ENCODE data around the gene ANKRD13D. TPM values are rescaled to one million over a fixed set of nuclear protein-coding genes. Genes with fewer than 3 reads are reported as not detected.
A peak's percentile ranks its signal among the peaks of the same experiment; 100 is the strongest.

ANKRD13D gene
- total and polyA plus RNA-seq, 2 experiments from 2014 or later: 20.3 to 30.8 TPM

DNA sequence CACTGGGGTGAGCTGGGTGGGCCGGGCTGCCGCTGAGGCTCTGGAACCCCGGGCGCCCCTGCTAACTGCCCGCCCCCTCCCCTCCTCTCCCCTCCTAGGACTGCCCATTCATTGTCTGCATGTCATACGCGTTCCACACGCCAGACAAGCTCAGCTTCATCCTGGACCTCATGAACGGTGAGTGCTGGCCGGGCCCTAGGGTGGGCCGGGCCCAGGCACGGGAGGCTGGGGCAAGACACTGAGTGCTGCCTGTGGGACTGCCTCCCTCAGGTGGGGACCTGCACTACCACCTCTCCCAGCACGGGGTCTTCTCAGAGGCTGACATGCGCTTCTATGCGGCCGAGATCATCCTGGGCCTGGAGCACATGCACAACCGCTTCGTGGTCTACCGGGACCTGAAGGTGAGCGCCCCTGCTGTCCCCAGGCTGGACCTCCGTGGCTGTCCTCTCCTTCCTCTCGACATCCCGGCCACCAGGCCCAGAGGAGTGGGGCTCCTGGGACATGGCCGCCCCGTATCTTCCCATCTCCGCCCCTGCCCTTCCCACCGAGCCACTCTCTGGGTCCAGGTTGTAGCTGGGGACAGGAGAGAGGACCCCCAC lies 7.5 kb upstream of the ANKRD13D start:
- Histone ChIP-seq H4K20me1 (replicated peaks; ENCODE audit: insufficient read depth) (no peaks in the 10 kb centered on the region; the same call in 1 of the 2 replicates), H3K79me2 (replicated peaks; ENCODE audit: insufficient read depth) (no peaks in the 10 kb centered on the region; the same call in 1 of the 2 replicates), H2AFZ (no peak overlapping the region), H3K27ac (ENCODE audit: low read depth) (no peak overlapping the region), H3K4me2 (no peak overlapping the region), H3K36me3 (ENCODE audit: insufficient read depth) (peaks cover 7% of the 10 kb centered on the region), H3K4me1 (ENCODE audit: insufficient read depth) (peaks cover 10% of the 10 kb centered on the region; the same call in 1 of the 2 replicates), H3K4me3 (no peak overlapping the region), H3K27me3 (ENCODE audit: insufficient read depth) (no peaks in the 10 kb centered on the region), H3K9me2 (ENCODE audit: insufficient read depth) (no peaks in the 10 kb centered on the region), H3F3A (replicated peaks; ENCODE audit: low read depth) (peaks cover 8% of the 10 kb centered on the region)
- peaks cover 14% of the 10 kb centered on the region for H3K4me1 Mint-ChIP-seq
- no peak overlapping the region for H3K27ac Mint-ChIP-seq
- H3K4me3 Mint-ChIP-seq: no peak overlapping the region
- DNase-seq (ENCODE audit: low spot score) (no peak), ATAC-seq (no peak)
- TF ChIP-seq NANOG (IDR thresholded peaks at IDR 0.05; ENCODE audit: borderline replicate concordance) (no peak), EZH2 (IDR thresholded peaks at IDR 0.05; ENCODE audit: low read depth, unreplicated experiment) (no peak), JUNB (IDR thresholded peaks at IDR 0.05; ENCODE audit: unreplicated experiment) (no peak), ZNF462 (CRISPR knock-in tag; IDR thresholded peaks at IDR 0.05) (no peak), ZNF331 (CRISPR knock-in tag; IDR thresholded peaks at IDR 0.05; ENCODE audit: low read depth) (no peak), CTCF (conservative IDR thresholded peaks at IDR 0.05; ENCODE audit: low read depth in 2 of 2) (0 out of 4 replicates have a peak, but pooled peaks of 1 of the 2 experiments have one; percentile 4)
- TF ChIP-seq, protein P1, sequence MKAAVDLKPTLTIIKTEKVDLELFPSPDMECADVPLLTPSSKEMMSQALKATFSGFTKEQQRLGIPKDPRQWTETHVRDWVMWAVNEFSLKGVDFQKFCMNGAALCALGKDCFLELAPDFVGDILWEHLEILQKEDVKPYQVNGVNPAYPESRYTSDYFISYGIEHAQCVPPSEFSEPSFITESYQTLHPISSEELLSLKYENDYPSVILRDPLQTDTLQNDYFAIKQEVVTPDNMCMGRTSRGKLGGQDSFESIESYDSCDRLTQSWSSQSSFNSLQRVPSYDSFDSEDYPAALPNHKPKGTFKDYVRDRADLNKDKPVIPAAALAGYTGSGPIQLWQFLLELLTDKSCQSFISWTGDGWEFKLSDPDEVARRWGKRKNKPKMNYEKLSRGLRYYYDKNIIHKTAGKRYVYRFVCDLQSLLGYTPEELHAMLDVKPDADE (IDR thresholded peaks at IDR 0.05): no peak
- peaks cover 34% of the 10 kb centered on the region for H3K36me3 Mint-ChIP-seq (ENCODE audit: low read depth)
- H3K9me3 Mint-ChIP-seq: no peaks in the 10 kb centered on the region
- H3K27me3 Mint-ChIP-seq (ENCODE audit: insufficient read depth, low read depth, poor library complexity): peaks cover 6% of the 10 kb centered on the region
